PFSK-1 (cell line): ENCODE results near the gene TTC3.

Source experiments
- FOXP2 ChIP-seq: optimal IDR thresholded peaks from 2 replicates; pipeline ENCODE3; 2011; ENCODE audit warnings: borderline replicate concordance, control low read depth, inconsistent platforms; ENCODE audit not compliant: insufficient read depth; ENCODE audit errors: extremely low read length, extremely low read depth
- POLR2AphosphoS5 ChIP-seq: IDR thresholded peaks from 2 replicates; pipeline ENCODE4 v1.6.1; 2012; ENCODE audit warnings: low read depth, mild to moderate bottlenecking, control low read depth, low read length, moderate library complexity
- REST ChIP-seq, 2 experiments: IDR thresholded peaks; 2 replicates each; pipeline versions ENCODE4 v1.6.1 to v1.8.0; 2011 to 2012; ENCODE audit warnings: low read depth in 2 of 2, low read length in 2 of 2, control low read depth in 1 of 2, inconsistent platforms in 1 of 2, mild to moderate bottlenecking in 1 of 2, moderate library complexity in 1 of 2; ENCODE audit not compliant: insufficient read depth in 1 of 2
- SIN3A ChIP-seq: IDR thresholded peaks from 2 replicates; pipeline ENCODE4 v1.6.1; 2012; ENCODE audit warnings: mild to moderate bottlenecking, low read length, moderate library complexity, borderline replicate concordance; ENCODE audit not compliant: insufficient read depth
- TAF1 ChIP-seq: IDR thresholded peaks from 2 replicates; pipeline ENCODE4 v1.6.1; 2012; ENCODE audit warnings: low read length, control low read depth, borderline replicate concordance; ENCODE audit not compliant: insufficient read depth

Gene TTC3

DNA sequence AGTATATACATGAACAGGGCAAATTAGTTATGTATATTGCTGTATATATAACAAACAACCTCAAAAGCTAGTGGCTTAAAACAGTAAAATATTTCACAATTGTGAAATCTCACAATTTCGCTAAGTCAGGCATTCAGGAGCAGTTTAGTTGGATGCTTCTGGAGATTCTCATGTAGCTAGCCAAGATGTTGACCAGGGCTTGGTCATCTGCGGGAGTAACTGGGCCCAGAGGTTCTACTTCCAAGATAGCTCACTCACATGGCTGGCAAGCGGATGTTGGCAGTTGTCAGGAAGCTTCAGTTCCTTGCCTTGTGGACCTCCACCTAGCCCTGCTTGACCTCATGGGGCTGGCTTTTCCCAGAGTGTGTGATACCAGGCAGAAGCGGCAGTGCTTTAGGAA lies 95.6 kb downstream of the TTC3 start:
- no peak for TF ChIP-seq REST (IDR thresholded peaks at IDR 0.05; ENCODE audit: insufficient read depth in 1 of 2, low read depth in 2 of 2, low read length in 2 of 2)
- no peak for TF ChIP-seq POLR2AphosphoS5
- no peak for TF ChIP-seq FOXP2
- no peak for TF ChIP-seq TAF1
- TF ChIP-seq SIN3A = no peak

DNA sequence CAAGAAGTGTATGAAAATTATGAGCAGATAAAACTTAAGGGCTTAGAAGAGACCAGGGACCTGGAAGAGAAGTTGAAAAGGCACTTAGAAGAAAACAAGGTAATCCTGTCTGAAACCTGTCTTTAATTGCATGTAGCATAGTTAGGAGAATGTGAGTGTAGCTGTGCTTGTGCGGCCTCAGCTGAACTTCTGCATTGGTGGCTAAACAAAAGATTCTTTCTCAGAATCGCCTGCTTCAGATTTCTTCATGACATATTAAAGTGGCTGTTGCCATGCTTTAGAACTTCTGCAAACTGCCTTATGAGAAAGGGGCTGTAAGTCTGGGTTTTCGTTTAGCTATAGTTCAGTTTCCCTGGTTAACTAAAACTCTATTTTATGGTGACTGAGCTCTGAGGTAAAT lies 99.6 kb downstream of the TTC3 start:
- no peak for TF ChIP-seq POLR2AphosphoS5
- TF ChIP-seq REST (IDR thresholded peaks at IDR 0.05; ENCODE audit: insufficient read depth in 1 of 2, low read depth in 2 of 2, low read length in 2 of 2) = no peak
- TF ChIP-seq TAF1 = no peak
- no peak for TF ChIP-seq SIN3A
- no peak for TF ChIP-seq FOXP2

DNA sequence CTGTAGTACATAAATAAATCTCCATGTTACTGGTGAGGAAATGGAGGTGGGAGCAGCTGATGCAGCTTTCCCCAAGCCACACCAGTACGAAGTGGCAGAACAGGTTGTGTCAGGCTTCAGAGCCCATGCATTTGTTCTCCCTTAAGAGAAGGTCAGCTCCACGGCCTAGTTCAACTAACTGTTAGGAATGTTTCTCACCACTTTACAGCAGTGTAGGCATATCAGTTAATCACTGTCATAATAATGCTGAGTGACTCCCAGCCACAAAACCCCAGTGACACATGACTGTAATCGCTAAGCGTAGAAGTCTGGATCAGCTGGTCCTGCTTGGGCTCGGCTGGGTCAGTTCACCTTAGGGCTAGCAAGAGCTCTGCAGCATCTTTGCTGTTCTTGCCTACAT lies 103.7 kb downstream of the TTC3 start:
- no peak for TF ChIP-seq POLR2AphosphoS5
- no peak for TF ChIP-seq SIN3A
- no peak for TF ChIP-seq REST (IDR thresholded peaks at IDR 0.05; ENCODE audit: insufficient read depth in 1 of 2, low read depth in 2 of 2, low read length in 2 of 2)
- TF ChIP-seq TAF1 = no peak
- TF ChIP-seq FOXP2 = no peak

DNA sequence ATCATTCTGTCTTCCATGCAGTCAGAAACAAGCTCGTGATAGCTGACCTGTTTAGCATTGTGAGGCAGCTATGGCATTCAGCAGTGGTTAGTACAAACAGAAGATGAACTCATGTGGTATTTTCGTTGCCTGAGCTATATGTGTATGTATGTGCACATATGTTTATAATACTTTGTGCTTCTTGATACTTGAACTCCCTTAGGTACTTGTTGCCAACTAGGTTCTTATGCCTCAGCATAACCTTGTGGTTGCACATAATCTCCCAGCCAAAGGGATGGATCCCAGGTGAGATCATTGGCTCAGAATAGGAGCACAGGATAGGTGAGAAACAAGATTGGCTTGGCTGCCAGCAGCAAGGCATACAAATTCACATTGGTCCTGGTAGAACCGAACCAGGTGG lies 108.0 kb downstream of the TTC3 start:
- TF ChIP-seq REST (IDR thresholded peaks at IDR 0.05; ENCODE audit: insufficient read depth in 1 of 2, low read depth in 2 of 2, low read length in 2 of 2) (no peak), SIN3A (no peak), POLR2AphosphoS5 (no peak), TAF1 (no peak), FOXP2 (no peak)

DNA sequence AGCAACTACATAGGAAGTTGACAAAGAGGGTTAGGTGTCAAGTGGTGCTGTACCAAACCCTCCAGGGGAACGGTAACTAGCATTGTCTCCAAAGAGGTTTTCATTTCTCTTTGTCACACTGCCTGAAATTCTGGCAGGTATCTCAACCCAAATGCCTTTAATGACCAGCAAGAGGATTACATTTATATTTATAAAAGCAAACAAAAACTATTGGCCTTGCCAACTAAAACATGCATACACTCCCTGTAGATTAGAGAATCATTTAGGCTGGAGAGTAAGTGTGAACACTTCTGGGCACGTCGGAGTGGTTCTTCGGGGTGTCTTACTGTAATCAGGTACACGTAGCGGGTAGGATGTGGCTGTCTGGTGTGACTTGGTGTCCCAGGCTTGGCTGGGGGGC lies 109.2 kb downstream of the TTC3 start:
- TF ChIP-seq POLR2AphosphoS5 = no peak
